Activated naive CD4-positive, alpha-beta T cell treated with anti-CD3 and anti-CD28 coated beads, Interleukin-2, amount 50 U/mL, for 72 hours (primary cell): ENCODE results near the gene TGM2. TPM values are rescaled to one million over a fixed set of nuclear protein-coding genes. Genes with fewer than 3 reads are reported as not detected.

ENCODE experiments used
- ATAC-seq, 2 donors: fragments of 150-1000 bp; cut with Tn5 transposase; 2 replicates each; pipeline ENCODE4 v1.10.0; 2021; ENCODE audit warnings: mild to moderate bottlenecking in 2 of 2, moderate library complexity in 2 of 2
- DNase-seq, 2 donors: peaks; one replicate each; pipeline ENCODE4 v3.0.0; 2021 to 2022; ENCODE audit warnings: low spot score in 2 of 2
- H3K27ac Mint-ChIP-seq, 2 donors: one replicate each; pipeline ENCODE4 v1.8.0; 2022; ENCODE audit warnings: mild to moderate bottlenecking in 2 of 2, mixed read lengths in 2 of 2
- H3K36me3 Mint-ChIP-seq, 2 donors: one replicate each; pipeline ENCODE4 v1.8.0; 2022; ENCODE audit warnings: mixed read lengths in 2 of 2
- H3K9me3 Mint-ChIP-seq, 2 donors: one replicate each; pipeline ENCODE4 v1.8.0; 2022; ENCODE audit warnings: mixed read lengths in 2 of 2
- total RNA-seq, 2 donors: library from RNA; stranded (reverse); gene quantifications; one replicate each; pipeline ENCODE4 v1.2.3, GENCODE V29; 2022

The TGM2 gene
- total RNA-seq, 2 donors from 2014 or later = 0.10 TPM; not detected in 1

DNA sequence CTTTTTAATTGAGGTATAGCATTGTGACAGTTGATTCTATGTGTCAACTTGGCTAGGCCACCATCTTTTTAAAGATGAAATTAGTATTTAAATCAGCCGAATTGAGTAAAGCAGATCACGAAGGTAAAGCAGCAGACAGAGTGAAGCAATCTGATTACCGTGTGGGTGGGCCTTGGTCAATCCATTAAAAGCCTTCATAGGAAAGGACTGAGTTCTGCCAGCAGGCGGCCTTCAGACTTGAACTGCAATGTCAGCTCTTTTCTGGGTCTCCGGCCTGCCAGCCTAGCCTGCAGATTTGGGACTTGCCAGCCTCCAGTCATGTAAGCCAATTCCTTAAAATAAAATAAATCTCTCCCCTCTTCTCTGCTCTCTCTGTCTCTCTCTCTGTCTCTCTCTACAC lies 22.4 kb upstream of the TGM2 start:
- Mint-ChIP-seq H3K9me3 (no peaks in the 10 kb centered on the region), H3K27ac (no peak overlapping the region), H3K36me3 (no peaks in the 10 kb centered on the region)
- no peak for DNase-seq
- no peak for ATAC-seq

DNA sequence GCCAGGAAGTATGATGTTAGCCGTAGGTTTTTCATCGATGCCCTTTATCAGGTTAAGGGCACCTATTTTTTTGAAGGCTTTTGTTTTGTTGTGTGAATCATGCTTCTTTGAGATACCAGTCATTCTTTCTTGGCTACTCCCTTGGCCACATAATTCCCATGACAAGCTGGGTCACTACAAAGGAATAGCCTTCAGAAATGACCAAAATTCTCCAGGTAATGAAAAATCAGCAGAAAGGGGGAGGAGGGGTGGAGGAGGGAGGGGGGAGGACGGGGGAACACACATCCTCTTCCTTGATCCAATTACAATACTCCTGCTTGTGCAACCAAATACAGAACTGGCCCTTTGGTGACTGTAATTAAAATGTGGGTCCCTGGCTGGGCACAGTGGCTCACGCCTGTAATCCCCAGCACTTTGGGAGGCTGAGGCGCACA lies 21.7 kb upstream of the TGM2 start:
- ATAC-seq (no peak), DNase-seq (no peak)
- no peaks in the 10 kb centered on the region for H3K9me3 Mint-ChIP-seq
- H3K27ac Mint-ChIP-seq = no peak overlapping the region
- H3K36me3 Mint-ChIP-seq = no peaks in the 10 kb centered on the region

DNA sequence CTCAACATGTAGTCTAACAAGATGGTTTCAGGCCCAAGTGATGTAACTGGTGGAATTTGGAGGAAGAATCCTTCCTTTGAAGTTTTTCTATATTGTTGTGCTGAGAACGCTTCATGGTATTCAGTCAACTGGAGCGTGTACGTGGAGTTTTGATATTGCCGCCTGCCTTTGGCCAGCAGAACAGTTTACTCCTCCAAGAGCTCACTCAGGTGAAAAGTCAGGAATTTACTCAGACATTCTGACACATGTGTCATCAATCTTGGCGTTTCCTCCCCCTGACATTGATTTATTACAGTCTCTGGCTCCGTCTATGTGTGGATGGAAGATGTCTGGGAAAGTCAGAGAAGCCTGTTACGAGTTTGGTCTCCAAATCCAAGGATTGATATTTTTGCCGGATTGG lies 19.0 kb upstream of the TGM2 start:
- no peak for DNase-seq
- ATAC-seq = no peak
- Mint-ChIP-seq H3K9me3 (no peaks in the 10 kb centered on the region), H3K36me3 (no peaks in the 10 kb centered on the region), H3K27ac (no peak overlapping the region)

DNA sequence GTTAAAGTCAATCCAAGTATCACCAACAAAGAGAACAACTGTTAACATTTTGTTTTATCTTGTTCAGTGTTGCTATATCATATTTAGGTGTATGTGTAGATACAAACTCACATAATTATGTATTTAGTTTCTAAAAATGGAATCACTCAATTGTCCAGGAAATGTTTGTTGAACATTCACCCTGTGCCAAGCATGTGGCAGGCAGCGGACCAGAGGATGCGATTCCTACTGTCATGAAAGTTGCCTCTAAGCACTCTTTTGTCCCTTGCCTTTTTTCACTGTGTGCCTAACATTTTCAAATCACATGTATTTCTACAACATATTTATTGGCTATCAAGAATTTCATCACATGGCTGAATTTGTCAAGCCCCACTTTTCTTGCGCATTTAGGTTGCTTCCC lies 16.9 kb upstream of the TGM2 start:
- H3K27ac Mint-ChIP-seq = no peak overlapping the region
- H3K36me3 Mint-ChIP-seq = no peaks in the 10 kb centered on the region
- no peaks in the 10 kb centered on the region for H3K9me3 Mint-ChIP-seq
- ATAC-seq (no peak), DNase-seq (no peak)

DNA sequence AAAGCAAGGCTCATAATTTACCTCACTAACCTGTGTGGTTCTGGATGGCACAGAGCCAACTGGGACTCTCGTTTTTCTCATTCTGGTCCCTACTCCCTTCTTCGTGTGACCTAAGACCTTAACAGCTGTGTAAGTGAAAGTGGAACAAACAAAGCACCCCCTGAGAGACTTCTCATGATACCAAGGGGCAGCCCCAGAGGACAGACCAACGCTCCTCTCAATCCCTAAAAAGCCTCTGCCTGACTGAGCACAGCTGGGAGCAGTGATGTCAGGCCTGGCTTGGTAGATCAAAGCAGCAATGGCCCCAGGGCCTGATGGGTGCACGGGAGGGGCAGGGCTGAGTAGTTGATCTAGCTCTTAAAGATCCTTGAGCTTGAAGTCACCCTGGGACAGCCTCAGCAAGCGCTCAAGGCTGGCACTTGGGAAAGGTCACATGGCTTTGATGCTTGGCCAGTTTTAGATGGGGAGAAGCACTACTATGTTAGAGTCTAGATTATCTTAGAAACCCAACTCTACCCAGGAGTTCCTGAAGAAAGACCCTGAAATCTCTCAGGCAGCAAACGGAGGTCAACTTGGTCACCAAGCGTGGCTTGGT lies 16.2 kb upstream of the TGM2 start:
- no peak for ATAC-seq
- Mint-ChIP-seq H3K27ac (no peak overlapping the region), H3K36me3 (no peaks in the 10 kb centered on the region), H3K9me3 (no peaks in the 10 kb centered on the region)
- no peak for DNase-seq

DNA sequence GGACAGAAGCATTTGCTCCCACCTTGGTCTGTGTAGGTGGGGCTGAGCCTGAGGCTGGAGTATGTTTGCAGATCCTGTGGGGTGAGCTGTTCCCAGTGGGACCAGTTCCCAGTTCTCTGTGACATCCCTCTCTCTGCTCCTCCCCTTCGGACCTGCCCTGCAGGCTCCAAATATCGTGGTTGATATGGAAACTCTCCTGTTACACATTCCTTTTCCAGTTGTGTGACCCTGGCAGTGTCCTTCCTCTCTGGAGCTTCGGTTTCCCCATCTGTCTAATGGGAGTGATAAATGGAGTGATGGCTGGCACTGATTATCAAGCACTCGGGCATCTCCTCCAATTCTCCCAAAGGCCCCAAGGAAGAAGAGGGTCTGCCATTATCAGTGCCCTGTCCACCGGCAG lies 15.7 kb upstream of the TGM2 start:
- H3K9me3 Mint-ChIP-seq = no peaks in the 10 kb centered on the region
- no peak for DNase-seq
- H3K36me3 Mint-ChIP-seq = no peaks in the 10 kb centered on the region
- ATAC-seq = no peak
- no peak overlapping the region for H3K27ac Mint-ChIP-seq

DNA sequence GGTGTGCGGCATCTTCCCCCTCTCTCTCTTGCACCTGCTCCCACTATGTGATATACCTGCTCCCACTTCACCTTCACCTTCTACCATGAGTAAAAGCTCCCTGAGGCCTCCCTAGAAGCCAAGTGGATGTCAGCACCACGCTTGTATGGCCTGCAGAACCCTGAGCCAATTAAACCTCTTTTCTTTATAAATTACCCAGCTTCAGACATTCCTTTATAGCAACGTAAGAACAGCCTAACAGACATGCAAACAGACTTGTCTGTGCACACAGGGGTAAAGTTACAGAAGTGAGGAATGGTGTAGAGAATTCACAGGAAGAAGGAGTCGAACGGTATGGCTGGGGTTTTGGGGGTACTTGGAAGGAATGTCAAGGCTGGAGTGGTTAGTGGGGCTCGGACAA lies 14.8 kb upstream of the TGM2 start:
- Mint-ChIP-seq H3K27ac (no peak overlapping the region), H3K36me3 (no peaks in the 10 kb centered on the region), H3K9me3 (no peaks in the 10 kb centered on the region)
- DNase-seq (no peak), ATAC-seq (no peak)

DNA sequence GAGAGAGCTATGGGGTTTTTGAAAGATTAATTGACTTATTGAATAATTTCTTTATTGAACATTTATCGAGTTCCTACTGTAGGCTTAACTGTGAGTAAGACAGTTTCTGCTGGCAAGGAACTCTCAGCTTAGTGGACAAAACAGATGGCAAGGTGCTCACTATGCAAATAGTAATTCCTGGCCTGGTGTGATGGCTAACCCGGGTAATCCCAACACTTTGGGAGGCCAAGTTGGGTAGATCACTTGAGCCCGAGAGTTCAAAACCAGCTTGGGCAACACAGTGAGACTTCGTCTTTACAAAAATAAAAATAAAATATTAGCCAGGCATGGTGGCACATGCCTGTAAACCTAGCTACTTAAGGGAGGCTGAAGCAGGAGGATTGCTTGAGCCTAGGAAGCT lies 13.5 kb upstream of the TGM2 start:
- Mint-ChIP-seq H3K9me3 (no peaks in the 10 kb centered on the region), H3K27ac (no peak overlapping the region), H3K36me3 (no peaks in the 10 kb centered on the region)
- no peak for DNase-seq
- ATAC-seq = no peak

DNA sequence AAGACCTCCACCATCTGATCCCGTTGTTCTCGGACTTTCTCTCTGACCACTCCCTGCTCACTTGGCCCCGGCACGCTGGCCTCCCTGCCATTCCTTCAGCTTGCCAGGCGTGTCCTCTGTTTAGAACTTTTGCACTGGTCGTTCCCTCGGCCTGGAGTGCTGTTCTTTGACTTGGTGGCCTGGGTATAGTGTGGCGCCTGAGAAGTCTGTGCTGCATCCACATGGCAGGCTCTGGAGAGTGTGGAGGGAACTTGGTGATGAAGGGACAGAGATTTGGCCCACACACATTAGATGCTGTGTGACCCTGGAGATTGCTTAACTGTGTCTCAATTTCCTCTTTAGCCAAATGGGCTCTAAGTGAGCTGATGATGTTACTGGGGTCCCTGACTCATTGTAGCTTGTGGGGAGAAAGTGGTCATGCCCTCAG lies 13.0 kb upstream of the TGM2 start:
- H3K36me3 Mint-ChIP-seq = no peaks in the 10 kb centered on the region
- H3K9me3 Mint-ChIP-seq = no peaks in the 10 kb centered on the region
- no peak overlapping the region for H3K27ac Mint-ChIP-seq
- ATAC-seq (peak in 1 of 2 donors; percentile 9), DNase-seq (no peak)

DNA sequence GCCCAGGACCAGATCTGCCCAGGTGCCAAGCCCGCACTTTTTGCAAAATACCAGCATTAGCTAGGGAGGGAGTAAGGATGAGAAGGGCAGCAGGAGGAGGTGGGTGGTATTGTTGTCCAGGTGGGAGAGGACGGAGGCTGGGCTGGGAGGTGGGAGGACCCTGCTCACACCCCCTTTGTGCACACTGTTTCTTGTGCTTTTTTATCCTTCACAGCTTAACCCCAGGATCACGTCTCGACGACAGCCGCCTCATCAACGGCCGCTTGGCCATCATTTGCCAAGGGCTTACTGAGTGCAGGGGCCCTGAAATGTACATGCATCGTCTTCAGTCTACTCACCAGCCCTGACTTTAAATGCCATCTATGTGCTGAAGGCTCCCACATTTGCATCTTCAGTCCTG lies 12.1 kb upstream of the TGM2 start:
- H3K36me3 Mint-ChIP-seq = no peaks in the 10 kb centered on the region
- ATAC-seq = no peak
- H3K9me3 Mint-ChIP-seq = no peaks in the 10 kb centered on the region
- H3K27ac Mint-ChIP-seq = peak overlapping the region in 1 of 2 donors; percentile 8
- DNase-seq = no peak

DNA sequence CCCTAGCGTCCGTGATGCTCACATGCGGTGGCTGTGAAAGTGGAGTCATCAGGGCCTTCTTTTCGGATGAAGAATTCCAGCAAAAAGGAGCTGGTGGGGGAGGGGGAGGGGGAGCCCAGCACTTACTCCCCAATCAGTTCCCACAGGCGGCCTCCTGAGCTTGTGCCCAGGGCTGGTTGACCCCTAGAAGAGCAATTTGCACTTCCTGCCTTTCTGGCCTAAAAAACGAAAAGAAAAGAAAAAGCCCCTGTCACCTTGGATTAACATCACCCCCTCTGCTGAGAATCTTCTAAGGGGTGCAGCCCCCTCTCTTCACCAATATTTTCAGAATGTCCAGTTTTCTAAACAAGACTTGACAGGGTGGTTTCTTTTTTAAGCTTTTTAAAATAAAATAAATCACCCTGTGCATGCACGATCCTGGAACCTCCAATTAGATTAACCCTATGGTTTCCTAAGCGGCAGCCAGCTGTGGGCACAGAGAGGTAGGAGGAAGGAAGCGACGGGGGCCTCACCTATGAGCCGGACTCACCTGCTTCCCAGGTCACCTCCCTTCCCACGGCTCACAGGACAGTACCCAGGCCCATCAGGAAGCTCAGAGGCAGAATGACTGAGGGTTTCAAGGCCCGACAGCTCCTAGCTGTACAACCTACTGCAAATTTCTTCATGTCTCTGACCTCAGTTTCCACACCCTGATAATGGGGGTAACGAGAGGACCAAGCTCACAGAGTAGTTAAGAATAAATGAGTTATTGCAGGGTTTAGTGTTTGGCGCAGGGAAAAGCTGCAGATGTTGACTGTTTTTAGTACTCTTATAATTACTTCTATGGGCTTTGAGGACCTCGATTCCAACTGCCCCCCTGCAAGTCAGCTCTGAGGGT lies 10.5 kb upstream of the TGM2 start:
- DNase-seq (no peak), ATAC-seq (no peak)
- Mint-ChIP-seq H3K36me3 (no peaks in the 10 kb centered on the region), H3K27ac (no peak overlapping the region), H3K9me3 (no peaks in the 10 kb centered on the region)

DNA sequence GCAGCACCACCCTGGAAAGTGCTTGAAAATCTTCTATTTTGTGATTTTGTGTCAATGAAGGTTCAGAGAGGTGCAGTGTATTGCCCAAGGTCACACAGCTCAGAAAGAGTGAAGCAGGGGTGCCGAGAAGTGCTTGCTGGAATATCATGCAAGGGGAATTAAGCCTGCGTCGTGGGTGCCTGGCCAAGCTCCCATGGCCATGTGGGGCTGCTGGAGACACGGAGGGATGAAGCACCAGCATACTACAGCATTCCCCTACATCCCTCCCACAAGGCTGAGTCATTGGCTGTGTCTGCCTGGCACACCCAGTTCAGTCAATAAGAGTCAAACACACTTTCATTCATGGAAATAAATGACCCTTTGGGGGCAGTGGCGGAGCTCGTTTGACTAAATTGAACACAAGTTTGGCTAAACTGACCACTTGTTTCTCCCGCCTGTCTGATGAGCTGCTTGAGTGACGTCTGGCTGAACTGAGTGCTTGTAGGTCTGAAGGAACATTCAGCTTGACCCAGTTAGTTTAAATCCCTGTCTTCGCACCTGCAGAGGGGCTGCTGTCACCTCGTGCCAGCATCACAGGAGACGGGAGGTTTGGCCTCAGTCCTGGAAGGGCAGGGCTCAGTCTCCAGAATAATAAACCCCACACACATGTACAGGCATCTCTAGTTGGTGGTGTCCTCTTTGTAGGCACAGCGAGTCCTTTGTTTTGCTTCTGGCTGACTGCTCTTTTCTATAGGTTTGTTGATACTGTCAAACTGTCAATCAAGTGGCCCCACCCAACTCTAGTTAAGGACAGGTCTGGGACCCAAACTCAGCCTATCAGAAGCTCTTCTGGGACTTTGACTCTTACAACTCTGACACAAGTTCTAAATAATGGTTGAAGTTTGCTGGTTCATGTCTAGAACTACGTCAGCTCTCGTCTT lies 8.4 kb upstream of the TGM2 start:
- H3K27ac Mint-ChIP-seq = no peak overlapping the region
- no peak for DNase-seq
- no peaks in the 10 kb centered on the region for H3K9me3 Mint-ChIP-seq
- ATAC-seq = no peak
- no peaks in the 10 kb centered on the region for H3K36me3 Mint-ChIP-seq

DNA sequence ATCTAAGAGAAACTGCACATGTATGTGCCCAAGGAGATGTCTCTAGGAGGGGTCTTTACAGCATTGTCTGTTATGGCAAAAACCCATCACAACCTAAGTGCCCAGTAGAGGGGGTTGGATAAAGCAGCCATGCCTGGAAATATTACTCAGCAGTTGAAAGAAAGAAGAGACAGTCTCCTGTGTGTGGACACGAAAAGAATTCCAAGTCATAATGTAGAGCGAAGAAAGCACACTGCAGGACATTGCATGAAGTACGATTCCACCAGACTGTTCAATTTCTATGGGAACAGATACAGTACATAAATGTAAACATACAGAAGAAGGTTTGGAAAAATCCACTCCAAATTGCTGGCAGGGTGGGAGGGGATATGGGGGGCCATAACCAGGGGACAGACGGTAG lies 7.3 kb upstream of the TGM2 start:
- H3K36me3 Mint-ChIP-seq = no peaks in the 10 kb centered on the region
- H3K27ac Mint-ChIP-seq = no peak overlapping the region
- ATAC-seq = no peak
- H3K9me3 Mint-ChIP-seq = no peaks in the 10 kb centered on the region
- DNase-seq = no peak

DNA sequence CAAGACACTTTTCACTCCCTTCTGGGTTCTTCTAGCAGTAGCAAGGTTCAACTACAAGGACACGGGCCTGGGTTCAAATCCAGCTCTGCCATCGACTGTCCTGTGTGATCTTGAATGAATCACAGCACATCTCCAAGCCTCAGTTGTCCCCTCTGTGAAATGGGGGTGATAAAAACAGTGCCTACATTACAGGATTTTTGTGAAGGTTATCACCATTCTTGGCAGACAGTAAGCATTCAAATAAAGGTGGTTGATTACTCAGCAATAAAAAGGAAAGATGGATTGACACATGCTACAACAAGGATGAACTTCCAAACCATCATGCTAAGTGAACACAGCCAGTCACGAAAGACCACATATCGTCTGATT lies 6.6 kb upstream of the TGM2 start:
- H3K27ac Mint-ChIP-seq = no peak overlapping the region
- ATAC-seq (no peak), DNase-seq (no peak)
- H3K9me3 Mint-ChIP-seq = no peaks in the 10 kb centered on the region
- H3K36me3 Mint-ChIP-seq = no peaks in the 10 kb centered on the region

DNA sequence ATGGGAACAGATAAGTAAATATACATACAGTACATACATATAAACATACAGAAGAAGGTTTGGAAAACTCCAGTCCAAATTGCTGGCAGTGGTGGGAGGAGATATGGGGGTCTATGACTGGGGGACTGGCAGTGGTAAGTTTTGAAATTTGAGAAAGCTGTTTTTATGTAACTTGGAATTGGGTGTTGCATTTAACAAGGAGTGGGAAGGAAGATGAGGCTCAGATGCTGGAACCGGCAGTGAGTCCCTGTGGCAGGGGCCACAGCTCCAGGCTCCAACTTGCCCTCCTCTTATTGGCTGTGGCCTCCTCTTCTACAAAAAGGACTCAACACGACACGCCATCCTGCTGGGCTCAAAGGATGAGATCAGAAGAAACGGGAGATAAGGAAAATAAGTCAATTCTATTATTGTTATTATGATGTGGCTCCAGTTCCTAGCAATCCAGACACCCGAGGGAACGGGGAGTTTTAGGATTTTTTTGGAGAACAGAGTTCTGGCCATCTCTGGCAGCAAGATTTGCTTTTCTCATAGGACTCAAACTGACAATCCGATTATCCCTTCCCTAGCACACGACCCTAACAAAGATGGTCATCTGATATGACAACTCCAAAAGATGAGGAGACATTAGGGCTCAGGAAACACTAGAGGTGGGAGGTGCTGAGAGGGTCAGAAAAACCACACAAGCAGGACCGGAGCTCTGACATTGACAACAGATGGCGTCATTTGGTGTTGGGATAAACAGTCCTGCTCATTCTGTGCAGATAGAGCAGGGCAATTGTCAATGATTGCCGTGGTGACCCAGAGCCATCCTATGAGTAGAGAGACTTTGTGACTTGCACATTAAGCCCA lies 6.0 kb upstream of the TGM2 start:
- no peaks in the 10 kb centered on the region for H3K36me3 Mint-ChIP-seq
- no peak for DNase-seq
- H3K9me3 Mint-ChIP-seq = no peaks in the 10 kb centered on the region
- H3K27ac Mint-ChIP-seq = no peak overlapping the region
- ATAC-seq = no peak

DNA sequence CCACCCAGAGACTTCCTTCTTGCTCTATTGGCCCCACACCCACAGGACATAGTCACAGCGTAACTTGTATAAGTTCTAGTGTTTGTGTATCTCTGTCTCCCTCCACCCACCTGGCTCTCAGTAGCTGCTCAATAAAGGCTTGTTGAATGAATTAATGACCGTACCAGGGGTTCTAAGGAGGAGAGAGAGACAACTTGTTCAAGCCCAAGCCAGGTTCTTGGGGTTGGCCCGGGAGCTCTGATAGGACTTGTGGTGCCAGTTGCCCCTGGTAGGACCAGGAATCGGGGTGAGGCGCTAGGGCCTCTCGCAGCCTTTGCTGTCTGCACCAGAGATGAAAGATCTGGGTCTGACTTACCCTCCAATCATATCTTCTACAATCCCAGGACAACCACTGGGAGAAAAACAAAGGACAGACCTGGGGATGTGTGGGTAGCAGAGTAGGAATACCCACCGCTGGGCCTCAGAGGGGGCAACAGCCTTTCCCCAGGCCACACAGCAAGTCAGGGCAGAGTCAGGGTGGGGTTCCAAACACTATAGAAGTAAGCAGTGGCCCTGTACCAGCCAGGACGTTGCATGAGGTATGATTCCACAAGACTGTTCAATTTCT lies 5.3 kb upstream of the TGM2 start:
- Mint-ChIP-seq H3K27ac (peak overlapping the region; percentile 22 to 81), H3K9me3 (no peaks in the 10 kb centered on the region), H3K36me3 (no peaks in the 10 kb centered on the region)
- no peak for ATAC-seq
- no peak for DNase-seq
